HFFc6 (cell line): ENCODE results near the gene F5. TPM values are rescaled to one million over a fixed set of nuclear protein-coding genes. Genes with fewer than 3 reads are reported as not detected.
"Not testable (repeated sequence)": the region's sequence is repeated elsewhere in the genome, so short reads cannot be mapped to it uniquely, and the experiment has no call there.

Experiments
- DNase-seq: peaks from one replicate; pipeline ENCODE4 v3.0.0-alpha.2; 2018
- H3K27ac Mint-ChIP-seq: 2 replicates; pipeline ENCODE4 v1.8.0; 2020; ENCODE audit warnings: mild to moderate bottlenecking, mixed read lengths
- H3K27me3 Mint-ChIP-seq: 2 replicates; pipeline ENCODE4 v1.8.0; 2021; ENCODE audit warnings: mild to moderate bottlenecking, moderate library complexity, mixed read lengths; ENCODE audit not compliant: insufficient read depth
- H3K36me3 Mint-ChIP-seq: 2 replicates; pipeline ENCODE4 v1.8.0; 2021; ENCODE audit warnings: low read depth, mixed read lengths
- H3K4me1 Mint-ChIP-seq: 2 replicates; pipeline ENCODE4 v1.8.0; 2020; ENCODE audit warnings: low read depth, mixed read lengths
- H3K4me3 Mint-ChIP-seq: 2 replicates; pipeline ENCODE4 v1.8.0; 2020; ENCODE audit warnings: mild to moderate bottlenecking, moderate library complexity, mixed read lengths
- H3K9me3 Mint-ChIP-seq: 2 replicates; pipeline ENCODE4 v1.8.0; 2020; ENCODE audit warnings: mild to moderate bottlenecking, mixed read lengths
- CTCF ChIP-seq: fragments of 200-600 bp; sonication (generic); IDR thresholded peaks from 2 replicates; pipeline ENCODE4 v1.5.0; 2021; ENCODE audit warnings: antibody characterized with exemption, mild to moderate bottlenecking
- total RNA-seq, 6 experiments: library from RNA; stranded (reverse); fragmentation: NEBNext Ultra II Directional; extraction: Animal tissue kit (Norgen Biotek cat#: 25700); gene quantifications; 2 replicates in 1 of 6; 3 replicates in 5 of 6; pipeline ENCODE4 v1.2.3, GENCODE V29; 2021

The F5 gene
- total RNA-seq, 6 experiments from 2014 or later = not detected

GRCh38 chr1:169507413-169507812 is 78.9 kb downstream of the F5 start:
- Mint-ChIP-seq H3K27ac (no peak overlapping the region), H3K9me3 (no peaks in the 10 kb centered on the region), H3K27me3 (peaks cover 2% of the 10 kb centered on the region; the same call in 1 of the 2 replicates), H3K4me1 (peaks cover 31% of the 10 kb centered on the region), H3K4me3 (no peak overlapping the region), H3K36me3 (no peaks in the 10 kb centered on the region)
- no peak for TF ChIP-seq CTCF
- no peak for DNase-seq

DNA sequence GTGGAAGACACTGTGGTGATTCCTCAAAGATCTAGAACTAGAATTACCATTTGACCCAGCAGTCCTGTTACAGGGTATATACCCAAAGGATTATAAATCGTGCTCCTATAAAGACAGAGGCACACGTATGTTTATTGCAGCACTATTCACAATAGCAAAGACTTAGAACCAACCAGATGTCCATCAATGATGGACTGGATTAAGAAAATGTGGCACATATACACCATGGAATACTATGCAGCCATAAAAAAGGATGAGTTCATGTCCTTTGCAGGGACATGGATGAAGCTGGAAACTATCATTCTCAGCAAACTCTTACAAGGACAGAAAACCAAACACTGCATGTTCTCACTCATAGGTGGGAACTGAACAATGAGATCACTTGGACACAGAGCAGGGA is 82.7 kb downstream of the F5 start:
- not testable (repeated sequence) for DNase-seq, H3K36me3 Mint-ChIP-seq, H3K9me3 Mint-ChIP-seq, H3K27me3 Mint-ChIP-seq, H3K4me3 Mint-ChIP-seq, H3K27ac Mint-ChIP-seq
- peaks cover 11% of the 10 kb centered on the region for H3K4me1 Mint-ChIP-seq

DNA sequence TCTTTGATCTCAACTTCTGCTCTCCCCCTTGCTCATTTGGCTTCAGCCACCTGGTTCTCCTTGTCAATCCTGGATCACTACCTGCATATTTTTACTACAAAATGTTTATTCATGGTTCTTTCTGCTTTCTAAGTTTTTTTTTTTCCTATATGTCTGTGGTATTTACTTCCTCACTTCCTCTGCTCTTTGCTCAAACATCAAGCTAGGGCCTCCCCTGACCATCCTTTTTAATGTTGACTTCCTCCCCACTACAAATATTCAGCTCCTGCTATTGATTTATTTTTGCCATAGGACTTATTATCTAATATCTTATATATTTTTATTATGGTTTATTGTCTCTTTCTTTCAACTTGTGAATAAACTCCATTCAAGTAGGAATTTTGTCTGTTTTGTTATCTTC is 86.5 kb downstream of the F5 start:
- no peak for TF ChIP-seq CTCF
- peaks cover 1% of the 10 kb centered on the region for H3K27me3 Mint-ChIP-seq

GRCh38 chr1:169497317-169497716 is 89.0 kb downstream of the F5 start:
- no peak for DNase-seq
- no peak for TF ChIP-seq CTCF
- no peak overlapping the region for H3K27ac Mint-ChIP-seq
- peaks cover 1% of the 10 kb centered on the region for H3K27me3 Mint-ChIP-seq
- H3K4me3 Mint-ChIP-seq = no peak overlapping the region
- H3K36me3 Mint-ChIP-seq = no peaks in the 10 kb centered on the region
- H3K9me3 Mint-ChIP-seq = no peaks in the 10 kb centered on the region
- no peaks in the 10 kb centered on the region; the same call in 1 of the 2 replicates for H3K4me1 Mint-ChIP-seq

More for the DNA sequence above, 86.5 kb downstream of the F5 start:
- Mint-ChIP-seq H3K4me3 (no peak overlapping the region), H3K27ac (no peak overlapping the region), H3K9me3 (no peaks in the 10 kb centered on the region), H3K4me1 (no peaks in the 10 kb centered on the region), H3K36me3 (no peaks in the 10 kb centered on the region)
- no peak for DNase-seq

- TF ChIP-seq CTCF = no peak
- Mint-ChIP-seq H3K36me3 (no peaks in the 10 kb centered on the region), H3K27ac (no peak overlapping the region), H3K27me3 (peaks cover 1% of the 10 kb centered on the region), H3K4me1 (peaks cover 7% of the 10 kb centered on the region; the same call in 1 of the 2 replicates), H3K4me3 (no peak overlapping the region), H3K9me3 (no peaks in the 10 kb centered on the region)
- DNase-seq = no peak
Measured at GRCh38 chr1:169495916-169496315, 90.4 kb downstream of the F5 start.

- H3K36me3 Mint-ChIP-seq = no peaks in the 10 kb centered on the region
- TF ChIP-seq CTCF = no peak
- DNase-seq = no peak
Measured at GRCh38 chr1:169495046-169495775, 91.1 kb downstream of the F5 start.

More at GRCh38 chr1:169495046-169495775, 91.1 kb downstream of the F5 start:
- peaks cover 1% of the 10 kb centered on the region for H3K27me3 Mint-ChIP-seq
- peaks cover 7% of the 10 kb centered on the region; the same call in 1 of the 2 replicates for H3K4me1 Mint-ChIP-seq
- H3K4me3 Mint-ChIP-seq = no peak overlapping the region
- no peak overlapping the region for H3K27ac Mint-ChIP-seq
- no peaks in the 10 kb centered on the region for H3K9me3 Mint-ChIP-seq
